ENCODE data around the gene IKBKG.
A peak's percentile ranks its signal among the peaks of the same experiment; 100 is the strongest.
"Not testable (repeated sequence)": the region's sequence is repeated elsewhere in the genome, so short reads cannot be mapped to it uniquely, and the experiment has no call there.

The IKBKG gene

DNA sequence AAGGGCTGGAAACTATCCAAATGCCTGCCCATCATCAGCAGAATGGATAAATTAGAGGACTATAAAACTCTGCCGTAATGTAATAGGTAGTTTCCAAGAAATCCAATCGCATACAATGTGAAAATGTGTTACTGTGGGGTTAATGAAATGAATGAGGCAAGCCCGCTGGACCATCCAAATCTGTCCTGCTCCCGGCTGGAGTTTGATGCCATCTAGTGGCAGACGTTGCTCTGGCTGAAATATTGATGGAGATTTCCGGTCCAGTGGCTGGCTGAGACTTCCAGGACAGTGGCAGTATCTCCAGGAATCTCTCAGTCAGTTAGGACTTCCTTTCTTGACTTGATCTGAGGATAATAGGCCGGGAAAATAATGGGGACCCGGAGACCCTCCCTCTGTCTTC, 35.6 kb downstream of the IKBKG start:
- not testable (repeated sequence) for H3K36me3 ChIP-seq; H3K27me3 ChIP-seq (ENCODE audit: insufficient read depth, low read depth, severe bottlenecking); DNase-seq; H3K9me3 ChIP-seq (ENCODE audit: severe bottlenecking); H3K27ac ChIP-seq; H3K4me3 ChIP-seq (ENCODE audit: low read depth, low read length)

- H3K9me3 ChIP-seq (ENCODE audit: severe bottlenecking); H3K27me3 ChIP-seq (ENCODE audit: insufficient read depth, low read depth, severe bottlenecking); H3K36me3 ChIP-seq; H3K27ac ChIP-seq; H3K4me3 ChIP-seq (ENCODE audit: low read depth, low read length); DNase-seq: not testable (repeated sequence)
These were observed 37.3 kb downstream of the IKBKG start, which contains the start of gene CTAG1A for GRCh38 chrX:154584585-154585183. Gene CTAG1A, plus strand, starts transcription at chrX:154585133. Its CDS starts 74 bp downstream, at chrX:154585207.

GRCh38 chrX:154590415-154590814, 43.0 kb downstream of the IKBKG start:
- H3K27me3 ChIP-seq (ENCODE audit: insufficient read depth, low read depth, severe bottlenecking); H3K27ac ChIP-seq; H3K4me3 ChIP-seq (ENCODE audit: low read depth, low read length); H3K9me3 ChIP-seq (ENCODE audit: severe bottlenecking); H3K36me3 ChIP-seq; DNase-seq: not testable (repeated sequence)

- Histone ChIP-seq H3K27me3 (ENCODE audit: insufficient read depth, low read depth, severe bottlenecking) (peaks cover 13% of the 10 kb centered on the region), H3K36me3 (no peaks in the 10 kb centered on the region), H3K9me3 (ENCODE audit: severe bottlenecking) (peaks cover 4% of the 10 kb centered on the region), H3K27ac (no peak overlapping the region), H3K4me3 (ENCODE audit: low read depth, low read length) (no peak overlapping the region)
- peak; percentile 1 for DNase-seq
- no peak for TF ChIP-seq CTCF (IDR thresholded peaks at IDR 0.05; ENCODE audit: low read depth, low read length)
These were observed 45.1 kb downstream of the IKBKG start for GRCh38 chrX:154592505-154592904.

DNA sequence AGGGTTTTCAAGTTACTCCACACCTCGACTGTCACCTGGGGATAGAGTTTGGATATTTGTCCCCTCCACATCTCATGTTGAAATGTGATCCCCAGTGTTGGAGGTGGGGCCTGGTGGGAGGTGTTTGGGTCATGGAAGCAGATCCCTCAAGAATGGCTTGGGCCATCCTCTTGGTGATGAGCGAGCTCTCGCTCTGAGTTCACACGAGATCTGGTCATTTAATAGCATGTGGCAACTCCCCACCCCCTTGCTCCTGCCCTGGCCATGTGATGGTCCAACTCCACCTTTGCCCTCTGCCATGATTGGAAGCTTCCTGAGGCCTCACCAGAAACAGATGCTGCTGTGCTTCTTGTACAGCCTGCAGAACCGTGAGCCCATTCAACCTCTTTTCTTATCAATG, 45.8 kb downstream of the IKBKG start:
- H3K9me3 ChIP-seq (ENCODE audit: severe bottlenecking) = peaks cover 4% of the 10 kb centered on the region
- H3K27me3 ChIP-seq (ENCODE audit: insufficient read depth, low read depth, severe bottlenecking) = peaks cover 13% of the 10 kb centered on the region
- no peak for TF ChIP-seq CTCF (IDR thresholded peaks at IDR 0.05; ENCODE audit: low read depth, low read length)

GRCh38 chrX:154594491-154594890, 47.1 kb downstream of the IKBKG start:
- H3K27me3 ChIP-seq (ENCODE audit: insufficient read depth, low read depth, severe bottlenecking) = peaks cover 16% of the 10 kb centered on the region
- TF ChIP-seq CTCF (IDR thresholded peaks at IDR 0.05; ENCODE audit: low read depth, low read length) = no peak
- no peaks in the 10 kb centered on the region for H3K36me3 ChIP-seq
- DNase-seq = peak; percentile 1
- H3K4me3 ChIP-seq (ENCODE audit: low read depth, low read length) = no peak overlapping the region
- peaks cover 9% of the 10 kb centered on the region for H3K9me3 ChIP-seq (ENCODE audit: severe bottlenecking)
- H3K27ac ChIP-seq = no peak overlapping the region

More for the DNA sequence above, 45.8 kb downstream of the IKBKG start:
- no peak overlapping the region for H3K27ac ChIP-seq
- H3K4me3 ChIP-seq (ENCODE audit: low read depth, low read length) = no peak overlapping the region
- peak; percentile 1 for DNase-seq
- no peaks in the 10 kb centered on the region for H3K36me3 ChIP-seq

GRCh38 chrX:154595559-154596249, 48.3 kb downstream of the IKBKG start:
- peaks cover 9% of the 10 kb centered on the region for H3K9me3 ChIP-seq (ENCODE audit: severe bottlenecking)
- no peak overlapping the region for H3K4me3 ChIP-seq (ENCODE audit: low read depth, low read length)

More at GRCh38 chrX:154595559-154596249, 48.3 kb downstream of the IKBKG start:
- Histone ChIP-seq H3K36me3 (no peaks in the 10 kb centered on the region), H3K27me3 (ENCODE audit: insufficient read depth, low read depth, severe bottlenecking) (peaks cover 16% of the 10 kb centered on the region), H3K27ac (no peak overlapping the region)
- DNase-seq = peak; percentile 1
- TF ChIP-seq CTCF (IDR thresholded peaks at IDR 0.05; ENCODE audit: low read depth, low read length) = no peak

All from WERI-Rb-1 (cell line).